ENCODE results near the gene CSHL1.

DNA sequence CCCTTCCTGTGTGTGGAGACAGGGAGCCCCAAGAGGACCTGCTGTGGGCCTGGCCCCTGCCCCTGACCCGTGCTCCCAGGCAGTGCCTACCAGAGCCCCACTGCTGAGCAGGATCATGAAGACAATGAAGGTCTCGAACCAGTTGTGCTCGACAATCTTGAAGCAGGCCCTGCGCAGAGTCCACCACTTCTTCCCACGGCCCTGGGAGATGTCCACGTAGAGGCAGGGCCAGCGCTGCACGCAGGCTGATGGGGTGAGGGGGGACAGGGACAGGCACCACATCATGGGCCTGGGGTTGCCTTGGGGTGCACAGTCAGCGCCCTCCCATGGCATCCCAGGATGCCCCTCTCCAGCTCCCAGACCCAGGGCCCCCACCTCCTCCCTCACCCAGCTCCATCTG is 37.5 kb upstream of the CSHL1 start:
- no peak for TF ChIP-seq EZH2 (IDR thresholded peaks at IDR 0.05; ENCODE audit: insufficient read depth, low read length)
- TF ChIP-seq, protein P1, sequence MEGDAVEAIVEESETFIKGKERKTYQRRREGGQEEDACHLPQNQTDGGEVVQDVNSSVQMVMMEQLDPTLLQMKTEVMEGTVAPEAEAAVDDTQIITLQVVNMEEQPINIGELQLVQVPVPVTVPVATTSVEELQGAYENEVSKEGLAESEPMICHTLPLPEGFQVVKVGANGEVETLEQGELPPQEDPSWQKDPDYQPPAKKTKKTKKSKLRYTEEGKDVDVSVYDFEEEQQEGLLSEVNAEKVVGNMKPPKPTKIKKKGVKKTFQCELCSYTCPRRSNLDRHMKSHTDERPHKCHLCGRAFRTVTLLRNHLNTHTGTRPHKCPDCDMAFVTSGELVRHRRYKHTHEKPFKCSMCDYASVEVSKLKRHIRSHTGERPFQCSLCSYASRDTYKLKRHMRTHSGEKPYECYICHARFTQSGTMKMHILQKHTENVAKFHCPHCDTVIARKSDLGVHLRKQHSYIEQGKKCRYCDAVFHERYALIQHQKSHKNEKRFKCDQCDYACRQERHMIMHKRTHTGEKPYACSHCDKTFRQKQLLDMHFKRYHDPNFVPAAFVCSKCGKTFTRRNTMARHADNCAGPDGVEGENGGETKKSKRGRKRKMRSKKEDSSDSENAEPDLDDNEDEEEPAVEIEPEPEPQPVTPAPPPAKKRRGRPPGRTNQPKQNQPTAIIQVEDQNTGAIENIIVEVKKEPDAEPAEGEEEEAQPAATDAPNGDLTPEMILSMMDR (IDR thresholded peaks at IDR 0.05; ENCODE audit: insufficient read depth, low read depth, low read length) = no peak
